Measurements from ENCODE around the gene ARMC5. TPM values are rescaled to one million over a fixed set of nuclear protein-coding genes. Genes with fewer than 3 reads are reported as not detected.

Gene ARMC5
- total RNA-seq, 1 experiment from 2014 or later, result 8.8 TPM

DNA sequence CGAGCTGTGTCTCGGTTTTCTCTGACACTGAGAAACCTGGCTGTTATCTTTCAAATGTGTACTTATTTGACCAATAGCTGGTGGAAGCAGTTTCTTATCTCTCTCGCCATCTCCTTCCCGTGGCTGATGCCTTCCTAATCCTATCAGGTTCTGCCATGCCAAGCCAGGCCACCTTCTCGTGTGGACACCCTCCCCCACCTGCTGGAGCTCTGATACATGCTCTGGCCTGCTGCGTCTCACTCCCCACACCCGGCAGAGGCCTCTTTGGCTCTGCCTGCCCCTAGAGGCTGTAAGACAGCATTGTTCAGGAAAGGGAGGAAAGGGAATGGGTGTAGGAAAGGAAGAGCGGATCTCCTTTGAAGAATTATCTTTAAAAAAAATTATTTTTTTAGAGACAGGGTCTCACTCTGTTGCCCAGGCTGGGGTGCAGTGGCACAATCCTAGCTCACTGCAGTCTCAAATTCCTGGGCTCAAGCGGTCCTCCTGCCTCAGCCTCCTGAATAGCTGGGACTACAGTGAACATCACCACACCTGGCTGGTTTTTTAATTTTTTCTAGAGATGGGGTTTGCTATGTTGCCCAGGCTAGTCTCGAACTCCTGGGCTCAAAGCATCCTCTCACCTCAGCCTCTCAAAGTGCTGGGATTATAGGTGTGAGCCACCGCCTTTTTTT lies 7.5 kb upstream of the ARMC5 start:
- ChIA-PET POLR2A (ENCODE audit: low non-redundant PET) (no interaction called here), CTCF (interaction anchor here (1.0 to 1.2 kb wide), 2 partner anchors 9 to 15 kb away, joined by 3 to 5 read pairs; no protein-coding TSS in a partner anchor)
- H3K9me3 ChIP-seq (ENCODE audit: low read depth, low read length, poor library complexity, severe bottlenecking), result no peaks in the 10 kb centered on the region
- peaks cover 47% of the 10 kb centered on the region for H3K4me1 ChIP-seq (ENCODE audit: insufficient read depth, low read length, poor library complexity, severe bottlenecking)
- no peak overlapping the region for H3K27ac ChIP-seq (ENCODE audit: low read depth, low read length, poor library complexity, severe bottlenecking)
- intact Hi-C loops (cut with micrococcal nuclease; ENCODE audit: unreplicated experiment), result loop anchor here (5.0 to 10.0 kb wide), 2 partner anchors 243 to 415 kb away; no protein-coding TSS in a partner anchor
- H3K36me3 ChIP-seq (ENCODE audit: insufficient read depth, low read length, poor library complexity, severe bottlenecking), result no peaks in the 10 kb centered on the region
- no peak overlapping the region for H3K4me3 ChIP-seq (ENCODE audit: low read depth, low read length, poor library complexity, severe bottlenecking)
- no TSS peak for BruUV-seq (replicated peaks)
- TF ChIP-seq, protein P1, sequence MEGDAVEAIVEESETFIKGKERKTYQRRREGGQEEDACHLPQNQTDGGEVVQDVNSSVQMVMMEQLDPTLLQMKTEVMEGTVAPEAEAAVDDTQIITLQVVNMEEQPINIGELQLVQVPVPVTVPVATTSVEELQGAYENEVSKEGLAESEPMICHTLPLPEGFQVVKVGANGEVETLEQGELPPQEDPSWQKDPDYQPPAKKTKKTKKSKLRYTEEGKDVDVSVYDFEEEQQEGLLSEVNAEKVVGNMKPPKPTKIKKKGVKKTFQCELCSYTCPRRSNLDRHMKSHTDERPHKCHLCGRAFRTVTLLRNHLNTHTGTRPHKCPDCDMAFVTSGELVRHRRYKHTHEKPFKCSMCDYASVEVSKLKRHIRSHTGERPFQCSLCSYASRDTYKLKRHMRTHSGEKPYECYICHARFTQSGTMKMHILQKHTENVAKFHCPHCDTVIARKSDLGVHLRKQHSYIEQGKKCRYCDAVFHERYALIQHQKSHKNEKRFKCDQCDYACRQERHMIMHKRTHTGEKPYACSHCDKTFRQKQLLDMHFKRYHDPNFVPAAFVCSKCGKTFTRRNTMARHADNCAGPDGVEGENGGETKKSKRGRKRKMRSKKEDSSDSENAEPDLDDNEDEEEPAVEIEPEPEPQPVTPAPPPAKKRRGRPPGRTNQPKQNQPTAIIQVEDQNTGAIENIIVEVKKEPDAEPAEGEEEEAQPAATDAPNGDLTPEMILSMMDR (conservative IDR thresholded peaks at IDR 0.05; ENCODE audit: low read depth, low read length), result peak; percentile 66
- no peak for TF ChIP-seq EZH2 (IDR thresholded peaks at IDR 0.05; ENCODE audit: borderline replicate concordance, low read depth, low read length, poor library complexity, severe bottlenecking)
- DNase-seq (ENCODE audit: low spot score), result peak; percentile 80
- no peaks in the 10 kb centered on the region for H3K27me3 ChIP-seq (replicated peaks; ENCODE audit: insufficient read depth, low read depth, low read length, poor library complexity)

DNA sequence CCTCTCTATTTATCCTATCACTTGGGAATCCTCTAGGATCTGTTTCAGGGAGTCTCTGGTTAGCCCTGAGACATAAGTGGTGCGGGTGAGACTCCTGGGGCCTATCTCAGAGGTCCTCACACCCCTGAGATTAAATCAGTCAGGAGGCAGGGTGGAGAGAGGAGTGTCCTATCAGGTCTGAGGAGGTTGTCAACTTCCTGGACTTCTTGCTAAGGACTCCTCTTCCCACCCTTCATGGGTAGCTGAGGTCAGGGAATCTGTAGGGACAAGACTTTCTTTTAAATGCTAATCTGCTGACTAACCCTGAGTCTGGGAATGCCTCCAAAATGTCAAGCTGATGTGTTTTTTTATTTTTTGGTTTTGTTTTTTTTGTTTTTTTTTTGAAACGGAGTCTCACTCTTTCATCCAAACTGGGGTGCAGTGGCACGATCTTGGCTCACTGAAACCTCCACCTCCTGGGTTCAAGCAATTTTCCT lies 6.6 kb upstream of the ARMC5 start:
- ChIA-PET CTCF (no interaction called here), POLR2A (ENCODE audit: low non-redundant PET) (no interaction called here)
- peaks cover 54% of the 10 kb centered on the region for H3K4me1 ChIP-seq (ENCODE audit: insufficient read depth, low read length, poor library complexity, severe bottlenecking)
- TF ChIP-seq, protein P1 (conservative IDR thresholded peaks at IDR 0.05; ENCODE audit: low read depth, low read length), result no peak
- TF ChIP-seq EZH2 (IDR thresholded peaks at IDR 0.05; ENCODE audit: borderline replicate concordance, low read depth, low read length, poor library complexity, severe bottlenecking), result no peak
- no peaks in the 10 kb centered on the region for H3K36me3 ChIP-seq (ENCODE audit: insufficient read depth, low read length, poor library complexity, severe bottlenecking)
- no peak overlapping the region for H3K27ac ChIP-seq (ENCODE audit: low read depth, low read length, poor library complexity, severe bottlenecking)
- H3K4me3 ChIP-seq (ENCODE audit: low read depth, low read length, poor library complexity, severe bottlenecking), result no peak overlapping the region
- intact Hi-C loops (cut with micrococcal nuclease; ENCODE audit: unreplicated experiment), result loop anchor here (5.0 to 10.0 kb wide), 2 partner anchors 242 to 415 kb away; no protein-coding TSS in a partner anchor
- no peaks in the 10 kb centered on the region for H3K27me3 ChIP-seq (replicated peaks; ENCODE audit: insufficient read depth, low read depth, low read length, poor library complexity)
- no peak for DNase-seq (ENCODE audit: low spot score)
- no TSS peak for BruUV-seq (replicated peaks)
- no peaks in the 10 kb centered on the region for H3K9me3 ChIP-seq (ENCODE audit: low read depth, low read length, poor library complexity, severe bottlenecking)

DNA sequence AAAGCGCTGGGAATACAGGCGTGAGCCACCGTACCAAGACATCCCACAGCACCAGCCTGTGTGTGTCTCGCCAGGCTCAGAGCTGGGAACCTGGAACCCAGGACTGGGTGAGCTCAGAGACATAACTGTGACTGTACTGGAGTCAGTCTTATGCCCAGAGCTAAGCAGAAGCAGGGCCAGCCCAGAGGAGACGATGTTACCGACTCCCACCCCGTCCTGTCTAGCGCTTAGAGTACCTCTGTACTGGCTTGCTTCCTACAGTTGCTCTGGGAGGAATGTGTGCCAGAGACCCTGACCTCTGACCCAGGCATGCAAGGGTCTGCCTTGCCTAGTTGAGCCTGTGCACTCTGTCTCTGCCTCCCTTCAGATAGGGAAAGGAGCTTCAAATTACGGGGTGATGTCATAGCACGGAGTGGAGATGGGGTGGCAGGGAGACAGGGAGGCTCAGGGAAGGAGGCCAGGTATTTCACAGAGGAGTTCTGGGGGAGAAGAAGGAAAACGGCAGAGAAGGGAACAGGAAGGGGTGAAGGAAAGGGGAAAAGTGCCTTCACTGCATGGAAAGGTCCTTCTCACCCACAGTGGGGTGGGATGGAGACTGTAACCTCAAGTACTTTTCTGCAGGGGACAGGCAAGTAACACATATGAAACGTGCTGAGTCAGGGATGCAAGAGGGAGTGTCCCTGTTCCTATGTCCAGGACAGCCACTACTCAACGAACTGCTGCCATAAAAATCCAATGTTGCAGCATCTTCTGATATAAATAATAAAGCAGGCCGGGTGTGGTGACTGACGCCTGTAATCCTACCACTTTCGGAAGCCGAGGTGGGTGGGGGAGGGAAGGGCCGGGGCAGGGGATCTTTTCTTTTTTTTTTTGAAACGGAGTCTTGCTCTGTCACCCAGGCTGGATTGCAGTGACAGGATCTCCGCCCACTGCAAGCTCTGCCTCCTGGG lies 5.8 kb upstream of the ARMC5 start:
- ChIA-PET POLR2A (ENCODE audit: low non-redundant PET) (interaction anchor here (0.6 kb wide), 1 partner anchor 264 kb away, joined by 4 read pairs; no protein-coding TSS in a partner anchor), CTCF (no interaction called here)
- peak; percentile 64 for DNase-seq (ENCODE audit: low spot score)
- Histone ChIP-seq H3K36me3 (ENCODE audit: insufficient read depth, low read length, poor library complexity, severe bottlenecking) (no peaks in the 10 kb centered on the region), H3K4me3 (ENCODE audit: low read depth, low read length, poor library complexity, severe bottlenecking) (no peak overlapping the region), H3K4me1 (ENCODE audit: insufficient read depth, low read length, poor library complexity, severe bottlenecking) (peaks cover 58% of the 10 kb centered on the region), H3K9me3 (ENCODE audit: low read depth, low read length, poor library complexity, severe bottlenecking) (no peaks in the 10 kb centered on the region), H3K27me3 (replicated peaks; ENCODE audit: insufficient read depth, low read depth, low read length, poor library complexity) (no peaks in the 10 kb centered on the region), H3K27ac (ENCODE audit: low read depth, low read length, poor library complexity, severe bottlenecking) (peak overlapping the region; percentile 72)
- no TSS peak for BruUV-seq (replicated peaks)
- TF ChIP-seq EZH2 (IDR thresholded peaks at IDR 0.05; ENCODE audit: borderline replicate concordance, low read depth, low read length, poor library complexity, severe bottlenecking), result no peak
- TF ChIP-seq, protein P1 (conservative IDR thresholded peaks at IDR 0.05; ENCODE audit: low read depth, low read length), result no peak
- intact Hi-C loops (cut with micrococcal nuclease; ENCODE audit: unreplicated experiment), result loop anchor here (5.0 to 10.0 kb wide), 2 partner anchors 241 to 414 kb away; no protein-coding TSS in a partner anchor

Measured in A673 (cell line).